HEK293 (cell line): ENCODE measurements around the gene ABCB4.

Experiments
- HOXC10 ChIP-seq: sonication (generic); formaldehyde crosslinking; IDR thresholded peaks from 2 replicates; pipeline ENCODE4 v1.8.1; 2023; ENCODE audit warnings: mild to moderate bottlenecking, missing genetic modification reagents
- SP2 ChIP-seq: fragments of 450-650 bp; formaldehyde crosslinking; IDR thresholded peaks from 2 replicates; pipeline ENCODE4 v1.5.1; 2016; ENCODE audit warnings: missing biosample characterization, missing genetic modification characterization
- YY1 ChIP-seq: fragments of 450-650 bp; formaldehyde crosslinking; IDR thresholded peaks from 2 replicates; pipeline ENCODE4 v1.5.1; 2018; ENCODE audit warnings: missing biosample characterization, missing genetic modification characterization
- ZBTB49 ChIP-seq: fragments of 450-650 bp; formaldehyde crosslinking; IDR thresholded peaks from 2 replicates; pipeline ENCODE4 v1.5.1; 2016; ENCODE audit warnings: missing biosample characterization, missing genetic modification characterization, low read depth
- ZNF184 ChIP-seq: fragments of 450-650 bp; IDR thresholded peaks from 2 replicates; pipeline ENCODE4 v1.5.1; 2018; ENCODE audit warnings: missing biosample characterization, mild to moderate bottlenecking, missing genetic modification characterization
- ZNF24 ChIP-seq: fragments of 450-650 bp; formaldehyde crosslinking; IDR thresholded peaks from 2 replicates; pipeline ENCODE4 v1.5.1; 2016; ENCODE audit warnings: missing biosample characterization, missing genetic modification characterization
- TF ChIP-seq, protein P1 (sequence below): fragments of 450-650 bp; formaldehyde crosslinking; IDR thresholded peaks from 2 replicates; pipeline ENCODE4 v1.5.1; 2016; ENCODE audit warnings: missing biosample characterization, missing genetic modification characterization
- TF ChIP-seq, protein P2 (sequence below): fragments of 450-650 bp; formaldehyde crosslinking; IDR thresholded peaks from 2 replicates; pipeline ENCODE4 v1.5.1; 2016; ENCODE audit warnings: missing biosample characterization, missing genetic modification characterization
- TF ChIP-seq, protein P3 (sequence below): fragments of 450-650 bp; formaldehyde crosslinking; IDR thresholded peaks from 2 replicates; pipeline ENCODE4 v1.5.1; 2016; ENCODE audit warnings: missing biosample characterization, missing genetic modification characterization

GRCh38 chr7:87463982-87464381, 11.5 kb downstream of the ABCB4 start:
- TF ChIP-seq HOXC10 = no peak
- TF ChIP-seq YY1 = no peak
- TF ChIP-seq, protein P1, sequence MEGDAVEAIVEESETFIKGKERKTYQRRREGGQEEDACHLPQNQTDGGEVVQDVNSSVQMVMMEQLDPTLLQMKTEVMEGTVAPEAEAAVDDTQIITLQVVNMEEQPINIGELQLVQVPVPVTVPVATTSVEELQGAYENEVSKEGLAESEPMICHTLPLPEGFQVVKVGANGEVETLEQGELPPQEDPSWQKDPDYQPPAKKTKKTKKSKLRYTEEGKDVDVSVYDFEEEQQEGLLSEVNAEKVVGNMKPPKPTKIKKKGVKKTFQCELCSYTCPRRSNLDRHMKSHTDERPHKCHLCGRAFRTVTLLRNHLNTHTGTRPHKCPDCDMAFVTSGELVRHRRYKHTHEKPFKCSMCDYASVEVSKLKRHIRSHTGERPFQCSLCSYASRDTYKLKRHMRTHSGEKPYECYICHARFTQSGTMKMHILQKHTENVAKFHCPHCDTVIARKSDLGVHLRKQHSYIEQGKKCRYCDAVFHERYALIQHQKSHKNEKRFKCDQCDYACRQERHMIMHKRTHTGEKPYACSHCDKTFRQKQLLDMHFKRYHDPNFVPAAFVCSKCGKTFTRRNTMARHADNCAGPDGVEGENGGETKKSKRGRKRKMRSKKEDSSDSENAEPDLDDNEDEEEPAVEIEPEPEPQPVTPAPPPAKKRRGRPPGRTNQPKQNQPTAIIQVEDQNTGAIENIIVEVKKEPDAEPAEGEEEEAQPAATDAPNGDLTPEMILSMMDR (tag by site-specific recombination) = no peak
- TF ChIP-seq ZNF184 (tag by site-specific recombination) = no peak
- TF ChIP-seq, protein P2, sequence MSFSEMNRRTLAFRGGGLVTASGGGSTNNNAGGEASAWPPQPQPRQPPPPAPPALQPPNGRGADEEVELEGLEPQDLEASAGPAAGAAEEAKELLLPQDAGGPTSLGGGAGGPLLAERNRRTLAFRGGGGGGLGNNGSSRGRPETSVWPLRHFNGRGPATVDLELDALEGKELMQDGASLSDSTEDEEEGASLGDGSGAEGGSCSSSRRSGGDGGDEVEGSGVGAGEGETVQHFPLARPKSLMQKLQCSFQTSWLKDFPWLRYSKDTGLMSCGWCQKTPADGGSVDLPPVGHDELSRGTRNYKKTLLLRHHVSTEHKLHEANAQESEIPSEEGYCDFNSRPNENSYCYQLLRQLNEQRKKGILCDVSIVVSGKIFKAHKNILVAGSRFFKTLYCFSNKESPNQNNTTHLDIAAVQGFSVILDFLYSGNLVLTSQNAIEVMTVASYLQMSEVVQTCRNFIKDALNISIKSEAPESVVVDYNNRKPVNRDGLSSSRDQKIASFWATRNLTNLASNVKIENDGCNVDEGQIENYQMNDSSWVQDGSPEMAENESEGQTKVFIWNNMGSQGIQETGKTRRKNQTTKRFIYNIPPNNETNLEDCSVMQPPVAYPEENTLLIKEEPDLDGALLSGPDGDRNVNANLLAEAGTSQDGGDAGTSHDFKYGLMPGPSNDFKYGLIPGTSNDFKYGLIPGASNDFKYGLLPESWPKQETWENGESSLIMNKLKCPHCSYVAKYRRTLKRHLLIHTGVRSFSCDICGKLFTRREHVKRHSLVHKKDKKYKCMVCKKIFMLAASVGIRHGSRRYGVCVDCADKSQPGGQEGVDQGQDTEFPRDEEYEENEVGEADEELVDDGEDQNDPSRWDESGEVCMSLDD (tag by site-specific recombination) = no peak
- TF ChIP-seq, protein P3, sequence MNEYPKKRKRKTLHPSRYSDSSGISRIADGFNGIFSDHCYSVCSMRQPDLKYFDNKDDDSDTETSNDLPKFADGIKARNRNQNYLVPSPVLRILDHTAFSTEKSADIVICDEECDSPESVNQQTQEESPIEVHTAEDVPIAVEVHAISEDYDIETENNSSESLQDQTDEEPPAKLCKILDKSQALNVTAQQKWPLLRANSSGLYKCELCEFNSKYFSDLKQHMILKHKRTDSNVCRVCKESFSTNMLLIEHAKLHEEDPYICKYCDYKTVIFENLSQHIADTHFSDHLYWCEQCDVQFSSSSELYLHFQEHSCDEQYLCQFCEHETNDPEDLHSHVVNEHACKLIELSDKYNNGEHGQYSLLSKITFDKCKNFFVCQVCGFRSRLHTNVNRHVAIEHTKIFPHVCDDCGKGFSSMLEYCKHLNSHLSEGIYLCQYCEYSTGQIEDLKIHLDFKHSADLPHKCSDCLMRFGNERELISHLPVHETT = no peak
- no peak for TF ChIP-seq ZBTB49 (tag by site-specific recombination)
- no peak for TF ChIP-seq SP2
- no peak for TF ChIP-seq ZNF24 (tag by site-specific recombination)
